Suppressor macrophage treated with lipopolysaccharide for 4 hours (primary cell): ENCODE data around the gene NAXD.

ENCODE experiments used
- DNase-seq: peaks from one replicate; pipeline ENCODE4 v3.0.0-alpha.2; 2020

NAXD gene

GRCh38 chr13:110645750-110646149, 30.4 kb downstream of the NAXD start:
- DNase-seq: no peak

- DNase-seq: no peak
Observed at GRCh38 chr13:110646442-110647364, 31.4 kb downstream of the NAXD start.

GRCh38 chr13:110647365-110647737, 32.0 kb downstream of the NAXD start:
- no peak for DNase-seq

GRCh38 chr13:110648146-110648819, 32.9 kb downstream of the NAXD start:
- no peak for DNase-seq

- DNase-seq: no peak
Observed at GRCh38 chr13:110648848-110649421, 33.6 kb downstream of the NAXD start.

- DNase-seq: no peak
Observed at GRCh38 chr13:110649551-110649950, 34.2 kb downstream of the NAXD start.

- no peak for DNase-seq
Observed at GRCh38 chr13:110650436-110650835, 35.1 kb downstream of the NAXD start.

- no peak for DNase-seq
Observed at GRCh38 chr13:110651271-110651670, 35.9 kb downstream of the NAXD start.

GRCh38 chr13:110651726-110652230, 36.4 kb downstream of the NAXD start:
- DNase-seq: no peak

GRCh38 chr13:110652231-110652730, 36.9 kb downstream of the NAXD start:
- no peak for DNase-seq

- no peak for DNase-seq
Observed at GRCh38 chr13:110652764-110653163, 37.4 kb downstream of the NAXD start.

- DNase-seq: no peak
Observed at GRCh38 chr13:110653271-110653670, 37.9 kb downstream of the NAXD start.

GRCh38 chr13:110653851-110654250, 38.5 kb downstream of the NAXD start:
- DNase-seq: no peak

GRCh38 chr13:110657196-110657595, 41.9 kb downstream of the NAXD start:
- no peak for DNase-seq

- DNase-seq: peak; percentile 92
Observed at GRCh38 chr13:110658218-110658911, 43.0 kb downstream of the NAXD start.

- no peak for DNase-seq
Observed at GRCh38 chr13:110661256-110661655, 45.9 kb downstream of the NAXD start.

- DNase-seq: no peak
Observed at GRCh38 chr13:110662091-110662490, 46.7 kb downstream of the NAXD start.

GRCh38 chr13:110662777-110663443, 47.6 kb downstream of the NAXD start:
- no peak for DNase-seq

- no peak for DNase-seq
Observed at GRCh38 chr13:110663491-110663890, 48.1 kb downstream of the NAXD start.

- DNase-seq: peak; percentile 72
Observed at GRCh38 chr13:110664041-110664440, 48.7 kb downstream of the NAXD start.

- peak; percentile 16 for DNase-seq
Observed at GRCh38 chr13:110664673-110665072, 49.3 kb downstream of the NAXD start.
